Rectal smooth muscle tissue (tissue), 1 donor: ENCODE results near the gene ECEL1.

Experiments used
- H3K27ac ChIP-seq: one replicate; pipeline ENCODE4 v1.7.0; 2013; ENCODE audit warnings: low read depth, low read length, inconsistent platforms
- H3K27me3 ChIP-seq: one replicate; pipeline ENCODE4 v1.7.0; 2013; ENCODE audit warnings: low read length; ENCODE audit not compliant: control insufficient read depth, insufficient read depth
- H3K36me3 ChIP-seq: one replicate; pipeline ENCODE4 v1.7.0; 2013; ENCODE audit warnings: low read length; ENCODE audit not compliant: control insufficient read depth, insufficient read depth
- H3K4me1 ChIP-seq: one replicate; pipeline ENCODE4 v1.7.0; 2013; ENCODE audit warnings: low read length; ENCODE audit not compliant: control insufficient read depth, insufficient read depth
- H3K4me3 ChIP-seq: one replicate; pipeline ENCODE4 v1.7.0; 2013; ENCODE audit warnings: low read length
- H3K9ac ChIP-seq: one replicate; pipeline ENCODE4 v1.7.0; 2013; ENCODE audit warnings: low read length

ECEL1 gene

GRCh38 chr2:232483923-232484627 lies 3.6 kb downstream of the ECEL1 start:
- H3K9ac ChIP-seq, result no peak overlapping the region
- no peaks in the 10 kb centered on the region for H3K4me1 ChIP-seq
- H3K27ac ChIP-seq, result no peak overlapping the region
- no peaks in the 10 kb centered on the region for H3K36me3 ChIP-seq
- H3K27me3 ChIP-seq, result peaks cover 19% of the 10 kb centered on the region
- H3K4me3 ChIP-seq, result no peak overlapping the region

- Histone ChIP-seq H3K27ac (no peak overlapping the region), H3K36me3 (no peaks in the 10 kb centered on the region), H3K4me1 (no peaks in the 10 kb centered on the region), H3K4me3 (no peak overlapping the region), H3K27me3 (peaks cover 19% of the 10 kb centered on the region), H3K9ac (no peak overlapping the region)
Observed at GRCh38 chr2:232483311-232483922, 4.2 kb downstream of the ECEL1 start.

GRCh38 chr2:232482301-232483238 lies 5.1 kb downstream of the ECEL1 start:
- no peak overlapping the region for H3K4me3 ChIP-seq
- peaks cover 19% of the 10 kb centered on the region for H3K27me3 ChIP-seq
- no peaks in the 10 kb centered on the region for H3K4me1 ChIP-seq
- H3K27ac ChIP-seq, result no peak overlapping the region
- H3K9ac ChIP-seq, result no peak overlapping the region
- H3K36me3 ChIP-seq, result no peaks in the 10 kb centered on the region

GRCh38 chr2:232481322-232482140 lies 6.1 kb downstream of the ECEL1 start:
- Histone ChIP-seq H3K27me3 (peaks cover 19% of the 10 kb centered on the region), H3K4me1 (no peaks in the 10 kb centered on the region), H3K9ac (no peak overlapping the region), H3K4me3 (no peak overlapping the region), H3K36me3 (no peaks in the 10 kb centered on the region), H3K27ac (no peak overlapping the region)

DNA sequence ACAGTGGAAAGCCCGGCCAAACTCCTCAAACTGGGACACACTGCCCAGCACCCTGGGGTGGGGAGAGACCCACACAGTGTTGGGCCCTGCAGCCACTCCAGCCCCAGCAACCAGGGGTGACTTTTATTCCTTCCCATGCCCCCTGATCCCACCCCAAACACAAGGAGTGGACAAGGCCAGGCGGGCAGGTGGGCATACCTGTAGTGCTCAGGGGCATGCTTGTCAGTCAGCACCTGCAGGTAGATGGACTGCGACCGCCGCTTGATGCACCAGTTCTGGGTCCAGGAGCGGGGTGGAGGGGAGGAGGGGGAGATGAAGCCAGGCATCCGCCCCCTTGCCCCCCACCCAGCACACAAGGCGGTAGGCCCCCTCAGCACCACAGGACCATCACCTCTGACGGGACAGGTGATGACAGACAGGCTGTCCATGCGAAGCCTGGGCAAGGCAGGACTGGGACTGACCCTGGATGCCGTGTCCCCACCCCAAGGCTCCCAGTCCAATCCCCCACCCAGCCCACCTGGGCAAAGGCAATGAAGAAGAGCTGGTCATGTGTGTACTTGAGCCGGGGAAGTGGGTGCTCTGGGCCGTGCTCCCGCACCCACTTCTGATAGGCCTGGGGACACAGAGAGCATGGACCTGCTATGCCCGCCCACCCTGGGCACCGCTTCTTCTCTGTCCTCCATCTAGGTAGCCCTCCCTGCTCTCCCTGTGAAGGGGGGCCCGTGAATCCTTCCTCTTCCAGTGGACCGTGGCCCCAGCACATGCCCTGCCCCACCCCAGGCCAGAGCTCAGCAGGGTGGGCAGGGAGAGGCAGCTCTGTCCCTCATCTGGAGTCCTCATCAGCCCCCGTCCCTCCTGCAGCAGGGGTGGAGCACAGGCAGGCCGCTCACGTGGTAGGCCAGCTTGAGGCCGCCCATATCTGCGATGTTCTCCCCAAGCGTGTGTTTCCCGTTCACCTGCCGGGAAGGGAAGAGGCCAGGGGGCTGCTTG lies 7.1 kb downstream of the ECEL1 start:
- Histone ChIP-seq H3K27me3 (peaks cover 15% of the 10 kb centered on the region), H3K27ac (no peak overlapping the region), H3K4me1 (no peaks in the 10 kb centered on the region), H3K4me3 (no peak overlapping the region), H3K36me3 (no peaks in the 10 kb centered on the region), H3K9ac (no peak overlapping the region)

DNA sequence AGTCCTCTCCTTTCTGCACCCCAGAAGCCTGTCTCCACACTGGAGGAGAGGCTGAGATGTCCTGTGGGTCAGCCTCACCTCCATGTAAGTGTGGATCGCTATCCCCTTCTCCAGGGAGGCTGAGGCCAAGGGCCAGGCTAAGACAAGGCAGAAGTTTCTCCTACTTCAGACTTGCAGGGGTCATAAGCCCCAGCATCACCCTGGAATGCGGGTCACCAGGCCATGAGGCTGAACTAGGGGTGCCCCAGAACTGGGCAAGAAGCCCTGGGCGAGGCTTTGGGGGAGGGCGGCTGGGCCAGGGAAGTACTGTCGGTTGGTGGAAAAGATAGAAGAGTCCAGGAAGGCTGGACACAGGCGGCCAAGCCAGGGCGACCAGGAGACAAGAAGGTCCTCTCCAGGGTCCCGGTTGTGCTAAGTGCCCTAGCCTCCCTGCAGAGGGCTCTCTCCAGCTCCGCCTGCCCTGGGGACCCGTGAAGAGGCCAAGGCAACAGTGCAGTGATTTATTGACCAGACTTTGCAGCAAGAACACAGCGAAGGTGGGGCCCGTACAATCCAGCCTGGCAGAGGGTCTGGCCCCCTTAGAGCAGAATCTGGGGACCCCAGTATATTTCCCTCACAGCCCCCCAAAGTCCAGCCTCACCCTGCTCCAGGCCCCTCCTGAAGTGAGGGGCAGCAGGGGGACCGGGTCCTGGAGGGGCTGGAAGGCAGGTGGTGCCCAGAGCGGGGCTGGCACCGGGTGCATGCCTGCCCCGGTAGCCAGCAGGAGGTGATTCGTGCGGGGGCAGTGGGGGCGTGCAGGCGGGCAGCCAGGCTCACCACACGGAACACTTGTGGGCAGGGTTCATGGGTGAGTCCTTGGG lies 8.1 kb downstream of the ECEL1 start:
- Histone ChIP-seq H3K4me1 (no peaks in the 10 kb centered on the region), H3K9ac (no peak overlapping the region), H3K4me3 (no peak overlapping the region), H3K27ac (no peak overlapping the region), H3K36me3 (no peaks in the 10 kb centered on the region), H3K27me3 (peaks cover 10% of the 10 kb centered on the region)

DNA sequence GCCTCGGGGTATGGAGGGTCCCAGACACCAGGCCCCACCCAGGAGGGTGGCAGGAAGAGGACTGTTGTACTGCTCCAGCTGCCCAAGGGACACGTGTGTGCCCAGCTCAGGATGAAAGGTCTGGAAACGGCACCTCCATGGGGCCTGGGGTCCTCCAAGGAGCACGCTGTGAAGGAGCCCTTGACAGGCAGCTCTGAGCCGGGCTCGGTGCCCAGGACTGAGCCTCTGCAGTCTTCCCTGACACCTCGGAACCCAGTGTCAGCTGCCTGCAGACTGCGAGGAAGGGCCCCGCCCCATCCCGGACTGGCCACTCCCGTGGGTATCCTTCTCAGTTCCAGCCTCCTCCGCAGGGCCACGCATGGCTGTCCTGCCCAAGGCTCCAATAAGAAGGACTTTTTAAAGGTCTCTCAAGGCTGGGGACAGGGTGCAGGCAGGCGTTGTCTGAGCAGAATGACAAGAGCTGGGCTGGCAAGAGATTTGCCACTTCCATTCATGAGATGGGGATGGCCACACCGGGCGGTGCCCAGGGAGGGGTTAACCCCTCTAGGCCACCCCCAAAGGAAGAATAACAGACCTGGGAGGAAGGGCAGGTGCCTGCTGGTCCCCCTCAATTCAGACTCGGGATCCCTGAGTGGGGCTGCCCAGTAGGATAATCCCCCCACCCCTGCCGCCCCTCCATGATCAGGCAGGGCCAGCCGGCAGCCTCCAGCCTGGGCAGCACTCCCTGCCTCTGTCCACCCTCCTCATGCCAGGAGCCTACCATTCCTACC lies 8.9 kb downstream of the ECEL1 start:
- H3K27me3 ChIP-seq, result peaks cover 6% of the 10 kb centered on the region
- H3K4me3 ChIP-seq, result no peak overlapping the region
- H3K9ac ChIP-seq, result no peak overlapping the region
- H3K36me3 ChIP-seq, result no peaks in the 10 kb centered on the region
- H3K27ac ChIP-seq, result no peak overlapping the region
- no peaks in the 10 kb centered on the region for H3K4me1 ChIP-seq

- H3K4me1 ChIP-seq, result no peaks in the 10 kb centered on the region
- H3K27me3 ChIP-seq, result no peaks in the 10 kb centered on the region
- no peak overlapping the region for H3K27ac ChIP-seq
- H3K9ac ChIP-seq, result no peak overlapping the region
- no peak overlapping the region for H3K4me3 ChIP-seq
- no peaks in the 10 kb centered on the region for H3K36me3 ChIP-seq
Observed at GRCh38 chr2:232477751-232478510, 9.7 kb downstream of the ECEL1 start.

DNA sequence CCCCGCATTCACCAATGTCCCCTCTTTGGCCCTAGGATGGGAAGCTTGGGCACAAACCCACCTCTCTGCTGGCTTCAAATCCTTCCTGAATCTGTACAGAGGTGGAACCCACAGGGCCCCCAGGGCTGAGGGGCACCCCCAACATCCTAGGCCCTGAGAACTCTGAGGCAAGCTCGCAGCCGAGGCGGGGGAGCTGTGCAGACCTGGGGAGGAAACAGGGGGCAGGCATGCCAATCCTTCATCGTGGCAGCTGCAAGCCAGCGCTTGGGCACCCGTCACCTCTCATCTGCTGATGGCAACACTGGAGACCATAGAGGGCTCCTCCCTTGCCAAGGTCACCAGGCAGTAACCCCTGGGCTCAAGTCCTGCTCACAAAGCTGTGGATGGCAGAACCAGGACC lies 10.8 kb downstream of the ECEL1 start:
- Histone ChIP-seq H3K27me3 (no peaks in the 10 kb centered on the region), H3K4me1 (no peaks in the 10 kb centered on the region), H3K27ac (no peak overlapping the region), H3K36me3 (no peaks in the 10 kb centered on the region), H3K9ac (no peak overlapping the region), H3K4me3 (no peak overlapping the region)

- H3K9ac ChIP-seq, result no peak overlapping the region
- no peak overlapping the region for H3K27ac ChIP-seq
- H3K36me3 ChIP-seq, result no peaks in the 10 kb centered on the region
- H3K4me3 ChIP-seq, result no peak overlapping the region
- no peaks in the 10 kb centered on the region for H3K27me3 ChIP-seq
- no peaks in the 10 kb centered on the region for H3K4me1 ChIP-seq
Observed at GRCh38 chr2:232476045-232476444, 11.6 kb downstream of the ECEL1 start.
